ENCODE data around the gene TMEM163.
"Not testable (repeated sequence)": the region's sequence is repeated elsewhere in the genome, so short reads cannot be mapped to it uniquely, and the experiment has no call there.

Gene TMEM163

GRCh38 chr2:134723742-134724141 is 4.9 kb upstream of the TMEM163 start:
- not testable (repeated sequence) for DNase-seq (ENCODE audit: low read depth, low spot score)

GRCh38 chr2:134722728-134723127 is 3.9 kb upstream of the TMEM163 start:
- DNase-seq (ENCODE audit: low read depth, low spot score) = no peak

DNA sequence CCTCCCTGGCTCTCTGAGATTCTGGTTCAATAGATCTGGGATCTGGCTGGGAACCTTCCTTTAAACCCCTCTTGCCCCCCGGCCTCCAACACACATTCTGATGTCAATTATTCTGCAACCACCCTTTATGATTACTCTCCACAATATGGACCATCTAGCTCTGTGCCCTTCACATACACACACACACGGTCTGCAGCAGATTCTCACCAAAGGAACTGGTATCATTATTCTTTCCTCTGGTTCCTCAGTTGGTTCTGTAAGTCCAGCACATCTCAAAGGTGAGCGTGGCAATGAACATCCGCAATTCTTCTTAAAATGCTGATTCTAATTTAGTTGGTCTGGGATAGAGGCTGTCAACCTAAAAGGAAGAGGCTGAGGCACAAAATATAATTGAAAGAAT is 2.8 kb upstream of the TMEM163 start:
- no peak for DNase-seq (ENCODE audit: low read depth, low spot score)

GRCh38 chr2:134718023-134718816 is 580 bp downstream of the TMEM163 start:
- no peak for DNase-seq (ENCODE audit: low read depth, low spot score)

DNA sequence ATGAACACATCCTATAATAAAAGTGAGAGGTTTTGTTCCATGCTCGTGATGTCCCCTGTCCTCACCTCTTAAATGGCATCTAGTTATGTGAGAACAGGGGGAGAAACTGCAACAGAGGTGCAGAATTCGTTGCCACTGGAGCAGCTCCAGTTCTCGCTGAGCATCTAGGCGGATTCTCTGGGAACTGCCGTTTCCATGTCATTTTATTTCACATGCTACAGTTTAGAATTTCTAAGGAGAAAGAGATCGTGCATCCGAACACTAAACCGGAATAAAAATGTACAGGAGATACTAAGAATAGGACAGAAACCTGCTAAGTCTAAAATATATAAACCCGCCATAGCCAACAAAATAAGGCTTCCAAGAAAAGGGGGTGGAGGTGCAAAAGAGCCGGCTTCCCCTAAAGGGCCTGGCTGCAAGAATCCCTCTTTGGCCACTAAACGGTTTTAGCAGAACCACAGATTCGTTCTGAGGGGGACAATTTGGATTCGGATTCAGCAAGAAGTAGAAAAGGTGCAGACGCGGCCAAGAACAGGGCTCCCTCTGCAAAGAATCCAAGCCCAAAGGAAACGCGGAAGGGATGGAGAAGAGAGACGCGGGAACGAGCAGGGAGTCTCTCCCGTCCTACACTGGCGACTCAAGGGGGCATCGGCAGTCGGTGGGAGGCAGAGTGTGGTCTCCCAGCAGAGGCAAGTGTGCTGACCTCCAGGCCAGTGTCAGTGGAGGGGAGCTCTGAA is 1.3 kb downstream of the TMEM163 start:
- DNase-seq (ENCODE audit: low read depth, low spot score) = no peak

GRCh38 chr2:134716721-134717243 is 2.0 kb downstream of the TMEM163 start:
- no peak for DNase-seq (ENCODE audit: low read depth, low spot score)

GRCh38 chr2:134715932-134716643 is 2.7 kb downstream of the TMEM163 start:
- no peak for DNase-seq (ENCODE audit: low read depth, low spot score)

DNA sequence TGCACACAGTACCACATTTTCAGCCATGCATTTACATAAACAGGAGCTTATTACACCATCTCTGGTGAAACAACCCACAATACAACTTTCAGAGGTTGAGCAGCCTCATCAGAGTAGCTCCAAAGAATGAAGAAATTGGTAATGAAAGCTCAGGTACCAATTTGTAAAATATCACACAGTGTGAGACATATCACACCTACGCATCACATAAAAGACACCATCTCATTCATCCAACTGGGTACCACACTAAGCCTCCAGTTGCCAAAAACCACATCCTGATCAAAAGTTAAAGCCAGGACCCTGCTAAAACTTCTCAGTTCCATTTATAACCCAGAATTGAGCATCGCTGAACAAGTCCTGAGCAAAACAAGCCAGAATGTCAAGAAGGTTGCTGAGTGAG is 4.6 kb downstream of the TMEM163 start:
- DNase-seq (ENCODE audit: low read depth, low spot score) = no peak

DNA sequence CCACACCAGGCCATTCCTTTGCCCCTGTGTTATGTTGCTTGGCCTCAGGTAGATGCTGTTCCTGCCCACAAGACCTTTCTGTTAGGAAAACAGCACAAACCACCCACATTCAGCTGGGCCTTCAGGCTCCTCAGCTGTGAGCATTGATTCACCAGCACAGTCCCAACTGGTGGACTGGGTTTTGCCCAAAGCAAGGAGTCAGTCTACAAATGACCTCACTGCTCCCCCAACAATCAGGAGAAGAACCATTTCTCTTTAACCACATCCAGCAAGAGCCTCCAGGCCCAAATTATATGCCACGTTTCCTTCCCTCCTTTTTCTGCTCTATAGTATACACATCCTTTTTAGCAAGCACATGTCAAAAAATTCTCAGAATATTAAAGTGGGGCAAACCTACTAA is 5.2 kb downstream of the TMEM163 start:
- no peak for DNase-seq (ENCODE audit: low read depth, low spot score)

DNA sequence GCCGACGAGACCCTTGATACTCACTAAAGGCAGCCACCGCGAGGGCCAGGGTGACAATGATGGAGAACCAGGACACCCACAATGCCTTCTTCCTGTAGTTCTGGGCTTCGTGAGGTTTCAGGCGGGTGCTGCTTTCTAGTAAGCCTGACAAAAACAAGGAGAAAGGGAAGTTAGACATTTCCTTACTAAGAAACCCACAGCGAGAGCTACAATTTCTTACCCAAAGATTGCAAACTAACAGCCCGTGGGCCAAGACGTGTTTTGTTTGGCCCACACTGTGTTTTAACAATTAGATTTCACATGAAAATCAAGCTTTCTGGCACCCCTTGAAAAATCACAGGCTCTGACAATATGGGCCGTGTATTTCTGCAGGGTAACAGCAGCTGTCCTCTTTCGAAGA is 5.6 kb downstream of the TMEM163 start:
- DNase-seq (ENCODE audit: low read depth, low spot score) = no peak

DNA sequence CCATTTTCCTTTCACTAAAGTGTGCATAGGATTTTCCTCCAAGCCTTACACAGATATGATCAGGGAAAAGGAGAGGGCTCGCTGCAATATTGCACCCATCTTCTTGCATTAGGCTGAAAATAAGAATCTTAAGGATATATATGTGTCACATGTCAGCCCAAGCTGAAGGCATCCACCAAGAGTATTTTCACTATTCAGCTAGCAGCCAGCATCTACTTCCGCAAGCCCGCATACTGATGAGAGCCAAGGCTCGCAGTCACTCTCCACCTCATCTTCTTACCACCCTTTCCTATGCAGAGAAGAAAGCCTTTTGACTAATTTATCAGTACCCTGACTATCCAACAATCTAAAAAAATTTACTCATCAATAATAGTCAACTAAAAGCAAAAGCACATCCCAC is 6.1 kb downstream of the TMEM163 start:
- DNase-seq (ENCODE audit: low read depth, low spot score) = no peak

DNA sequence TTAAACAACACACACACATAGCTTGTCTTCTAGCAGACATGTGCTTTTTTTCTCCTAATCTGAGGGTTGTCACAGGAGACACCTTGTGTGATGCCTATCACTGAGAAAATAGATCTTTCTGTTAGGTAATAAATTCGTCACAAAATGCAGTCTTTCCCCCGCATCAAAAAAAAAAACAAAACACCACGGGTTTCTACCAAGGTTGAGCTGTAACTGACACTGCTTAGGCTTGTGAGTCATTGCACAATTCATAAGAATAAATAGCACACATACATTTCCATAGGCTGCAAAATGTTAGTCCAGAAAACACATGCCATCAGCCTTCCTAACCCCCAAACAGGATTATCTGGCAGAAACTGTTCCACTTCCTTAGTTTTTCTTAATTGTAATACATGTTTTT is 6.5 kb downstream of the TMEM163 start:
- DNase-seq (ENCODE audit: low read depth, low spot score) = no peak

- DNase-seq (ENCODE audit: low read depth, low spot score) = no peak
Measured at GRCh38 chr2:134711692-134712091, 7.1 kb downstream of the TMEM163 start.

DNA sequence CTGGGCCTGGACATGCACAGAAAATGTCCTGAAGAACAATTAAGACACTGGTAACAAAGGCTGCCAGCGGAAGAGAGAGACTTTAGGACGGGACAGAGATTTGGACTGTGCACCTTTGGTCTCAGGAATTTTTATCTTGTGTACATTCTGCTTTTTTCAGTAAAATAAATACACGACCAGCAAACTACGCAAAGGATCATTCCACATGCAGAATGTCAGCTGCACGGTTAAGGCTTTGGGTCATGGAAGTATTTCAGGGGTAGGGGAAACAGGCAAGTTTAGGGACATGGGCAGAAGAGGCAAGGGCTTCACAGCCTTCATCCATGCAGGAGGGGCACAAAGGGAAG is 11.5 kb downstream of the TMEM163 start:
- no peak for DNase-seq (ENCODE audit: low read depth, low spot score)

DNA sequence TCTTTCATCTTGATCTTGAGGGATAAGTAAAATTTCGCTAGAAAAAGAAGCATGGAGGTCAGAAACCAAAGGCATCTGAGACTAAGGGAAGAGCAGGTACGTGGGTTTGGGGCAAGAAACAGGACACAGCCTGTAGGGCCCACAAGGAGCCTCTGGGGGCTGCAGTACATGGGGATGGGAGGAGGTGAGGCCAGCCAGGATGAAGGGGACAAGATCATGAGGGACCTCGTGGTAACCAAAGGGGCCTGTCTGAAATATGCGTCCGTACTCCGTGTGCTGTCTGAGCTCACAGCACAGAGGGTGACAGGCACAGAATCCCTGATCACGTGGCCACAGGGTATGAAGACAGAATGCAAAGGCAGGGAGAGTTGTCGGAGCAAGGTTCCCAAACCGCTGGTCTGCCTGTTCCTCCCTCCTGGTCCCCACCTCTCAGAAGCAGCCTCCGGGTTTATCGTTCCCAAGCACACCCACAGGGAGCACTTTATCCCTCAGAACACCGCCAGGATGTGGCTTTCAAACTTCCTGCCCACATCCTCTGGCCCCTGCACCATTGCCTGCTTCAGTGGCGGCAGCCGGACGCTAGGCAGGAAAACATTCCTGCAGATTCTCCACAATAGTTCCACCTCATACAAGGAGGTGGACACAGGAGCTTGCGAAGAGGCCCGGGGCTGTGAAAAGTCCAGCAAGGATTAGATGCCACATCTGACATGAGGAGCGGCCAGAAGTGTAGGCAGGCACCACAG is 12.0 kb downstream of the TMEM163 start:
- DNase-seq (ENCODE audit: low read depth, low spot score) = no peak

- no peak for DNase-seq (ENCODE audit: low read depth, low spot score)
Measured at GRCh38 chr2:134705861-134706586, 12.8 kb downstream of the TMEM163 start.

- no peak for DNase-seq (ENCODE audit: low read depth, low spot score)
Measured at GRCh38 chr2:134704173-134704572, 14.6 kb downstream of the TMEM163 start.

GRCh38 chr2:134703426-134703825 is 15.4 kb downstream of the TMEM163 start:
- no peak for DNase-seq (ENCODE audit: low read depth, low spot score)

DNA sequence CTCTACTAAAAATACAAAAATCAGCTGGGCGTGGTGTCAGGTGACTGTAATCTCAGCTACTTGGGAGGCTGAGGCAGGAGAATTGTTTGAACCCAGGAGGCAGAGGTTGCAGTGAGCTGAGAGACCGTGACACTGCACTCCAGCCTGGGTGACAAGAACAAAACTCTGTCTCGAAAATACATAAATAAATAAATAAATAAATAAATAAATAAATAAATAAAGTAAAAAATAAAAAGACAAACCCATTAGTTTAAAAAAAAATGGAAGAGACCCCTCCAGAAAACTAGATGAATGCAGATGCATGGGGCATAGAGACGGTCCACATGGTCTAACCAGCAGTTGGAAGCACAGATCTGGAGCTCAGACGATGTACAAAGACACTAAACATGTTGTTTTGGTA is 18.1 kb downstream of the TMEM163 start:
- DNase-seq (ENCODE audit: low read depth, low spot score) = no peak

- DNase-seq (ENCODE audit: low read depth, low spot score) = no peak
Measured at GRCh38 chr2:134694411-134694810, 24.4 kb downstream of the TMEM163 start.
